NCI-H69 (cell line): ENCODE results near the gene TBC1D12.
A peak's percentile ranks its signal among the peaks of the same experiment; 100 is the strongest.
"Not testable (repeated sequence)": the region's sequence is repeated elsewhere in the genome, so short reads cannot be mapped to it uniquely, and the experiment has no call there.

ENCODE experiments used
- DNase-seq: peaks from one replicate; lab custom pipeline; 2025; lab: John Stamatoyannopoulos, UW

Gene TBC1D12

DNA sequence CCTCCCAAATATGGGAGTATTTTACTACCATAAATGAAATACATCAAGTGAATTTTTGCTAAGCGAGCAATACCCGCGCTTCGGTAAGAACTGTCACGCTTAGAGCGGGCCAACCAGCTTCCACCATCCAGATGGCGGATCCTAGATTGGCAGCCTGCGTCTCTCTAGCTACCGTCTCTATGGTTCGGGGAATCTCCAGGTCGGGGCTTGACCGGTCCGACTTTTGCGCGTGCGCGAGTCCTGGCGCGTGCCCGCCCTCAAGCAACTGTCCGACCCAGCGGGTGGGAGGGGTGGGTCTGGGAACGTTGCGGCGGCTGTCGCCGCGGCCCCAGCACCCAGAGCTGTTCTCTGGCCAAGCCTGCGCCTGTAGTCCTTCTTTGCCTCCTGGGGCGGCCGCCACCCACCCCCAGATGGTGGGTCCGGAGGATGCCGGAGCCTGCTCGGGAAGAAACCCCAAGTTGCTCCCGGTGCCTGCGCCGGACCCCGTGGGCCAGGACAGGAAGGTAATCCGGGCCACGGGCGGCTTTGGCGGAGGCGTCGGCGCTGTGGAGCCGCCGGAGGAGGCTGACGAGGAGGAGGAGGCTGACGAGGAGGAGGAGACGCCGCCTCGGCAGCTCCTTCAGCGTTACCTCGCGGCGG is at the start of gene TBC1D12:
TSS of gene TBC1D12 (plus strand) at position 338 of the 639 bp plus-strand sequence. CDS start at position 411, 73 bp downstream.
- DNase-seq = peak; percentile 96

DNA sequence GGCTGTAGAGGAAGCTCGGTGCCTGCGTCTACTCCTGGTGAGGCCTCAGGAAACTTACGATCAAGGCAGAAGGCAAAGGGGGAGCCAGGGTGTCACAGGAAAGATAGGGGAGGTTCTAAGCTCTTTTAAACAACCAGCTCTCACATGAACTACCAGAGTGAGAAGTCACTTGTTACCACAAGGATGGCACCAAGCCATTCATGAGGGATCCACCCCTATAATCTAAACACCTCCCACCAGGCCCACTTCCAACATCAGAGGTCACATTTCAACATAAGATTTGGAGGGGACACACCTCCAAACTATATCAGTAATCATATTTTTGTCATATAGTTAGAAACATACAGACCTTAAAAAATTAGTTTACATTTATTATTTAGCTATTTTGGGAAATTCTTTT is 49.0 kb upstream of the TBC1D12 start:
- DNase-seq = no peak

DNA sequence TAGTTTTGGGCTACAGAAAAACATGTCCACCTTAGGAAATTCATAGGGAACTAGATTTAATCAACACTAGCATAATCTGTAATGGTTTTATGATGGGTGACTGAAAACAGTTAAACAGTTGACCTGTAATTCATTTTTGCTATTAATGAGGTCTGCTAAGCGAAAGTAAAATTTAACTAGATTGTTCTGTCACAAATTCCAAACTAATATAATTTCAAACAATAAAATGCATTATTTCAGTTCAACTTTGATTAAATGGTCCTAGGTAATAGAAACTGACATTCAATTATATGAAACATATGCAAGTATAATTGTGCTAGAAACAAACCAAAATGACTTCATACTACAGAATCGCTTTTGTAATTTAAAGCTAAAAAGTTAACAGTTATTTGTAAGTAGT is 46.5 kb upstream of the TBC1D12 start:
- DNase-seq = no peak

GRCh38 chr10:94357193-94357592 is 45.1 kb upstream of the TBC1D12 start:
- DNase-seq = no peak

- no peak for DNase-seq
Measured at GRCh38 chr10:94358480-94358879, 43.9 kb upstream of the TBC1D12 start.

- DNase-seq = no peak
Measured at GRCh38 chr10:94361171-94361794, 41.1 kb upstream of the TBC1D12 start.

GRCh38 chr10:94362360-94363250 is 39.7 kb upstream of the TBC1D12 start, which contains the start of gene NOC3L:
Gene NOC3L, minus strand, starts transcription at chr10:94362939. Its CDS starts 101 bp downstream, at chr10:94362838.
- DNase-seq = peak; percentile 94

DNA sequence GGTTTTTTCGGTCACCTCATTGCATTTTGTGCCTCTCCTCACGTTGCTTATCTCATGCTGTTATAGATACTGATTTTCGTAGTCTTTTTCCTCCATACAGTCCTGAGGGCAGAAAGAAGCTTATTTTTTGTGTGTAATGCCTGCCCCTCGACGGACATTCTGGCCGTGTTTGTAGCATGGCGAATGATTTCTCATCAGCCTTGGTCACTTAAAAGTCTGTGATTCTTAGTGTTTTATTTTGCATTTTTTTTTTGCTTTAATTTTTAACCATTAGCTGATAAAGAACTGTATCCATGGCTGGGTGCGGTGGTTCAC is 39.1 kb upstream of the TBC1D12 start:
- DNase-seq = no peak

GRCh38 chr10:94364482-94364881 is 37.9 kb upstream of the TBC1D12 start:
- DNase-seq = no peak

GRCh38 chr10:94366382-94366781 is 36.0 kb upstream of the TBC1D12 start:
- peak; percentile 0 for DNase-seq

DNA sequence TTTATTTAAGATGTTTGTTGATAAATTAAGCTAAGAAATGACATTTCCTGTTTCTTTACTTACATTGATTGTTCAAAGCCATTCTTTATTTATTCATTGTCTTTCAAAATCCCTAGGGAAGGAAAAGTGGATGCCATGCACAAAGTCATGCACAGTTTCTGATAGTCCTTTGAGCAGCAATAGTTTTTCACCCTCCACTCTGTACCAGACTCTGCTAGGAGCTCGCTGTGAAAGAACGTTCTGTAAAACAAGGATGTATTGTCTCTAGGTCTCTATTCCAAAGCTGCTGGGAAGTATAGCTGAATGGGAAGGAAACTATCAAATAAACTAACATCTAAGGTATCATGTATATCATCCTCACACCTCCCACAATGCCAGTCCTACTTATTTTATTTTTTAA is 31.8 kb upstream of the TBC1D12 start:
- DNase-seq = no peak

- no peak for DNase-seq
Measured at GRCh38 chr10:94375374-94375773, 27.0 kb upstream of the TBC1D12 start.

GRCh38 chr10:94376865-94377264 is 25.5 kb upstream of the TBC1D12 start:
- peak; percentile 9 for DNase-seq

DNA sequence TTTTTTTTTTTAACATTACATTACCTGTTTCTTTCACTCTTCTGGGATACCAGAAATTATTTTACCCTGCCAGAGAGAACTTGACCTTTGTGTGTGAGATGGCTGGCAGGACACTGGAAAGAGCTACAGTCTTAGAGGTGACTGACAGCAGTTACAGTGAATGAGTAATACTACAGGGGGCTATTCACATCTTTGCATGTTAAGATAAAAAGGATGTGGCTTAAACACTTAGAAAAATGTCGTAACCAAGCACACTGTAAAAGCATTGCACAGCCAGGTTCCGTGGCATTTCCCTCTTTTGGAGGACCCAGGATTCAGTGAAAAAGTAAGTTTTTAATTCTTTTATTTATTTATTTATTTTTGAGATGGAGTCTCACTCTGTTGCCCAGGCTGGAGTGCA is 18.8 kb upstream of the TBC1D12 start:
- no peak for DNase-seq

DNA sequence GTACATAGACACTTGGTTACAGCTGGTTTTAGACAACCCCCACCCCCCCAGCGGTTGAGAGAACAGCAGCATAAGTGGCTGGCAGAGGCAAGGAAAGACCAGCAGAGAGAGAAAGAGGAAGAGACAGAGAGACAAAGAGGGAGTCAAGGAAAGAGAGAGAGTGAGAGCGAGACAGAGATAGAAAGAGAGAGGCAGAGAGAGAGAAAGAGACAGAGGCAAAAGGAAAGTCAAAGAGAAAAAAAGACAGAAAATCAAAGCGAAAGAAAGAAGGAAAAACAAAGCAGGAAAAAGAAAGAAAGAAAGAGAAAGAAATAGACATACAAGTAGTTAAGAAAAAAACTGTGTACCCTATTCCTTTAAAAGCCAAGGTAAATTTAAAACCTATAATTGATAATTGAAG is 16.6 kb upstream of the TBC1D12 start:
- not testable (repeated sequence) for DNase-seq

GRCh38 chr10:94392117-94392516 is 10.2 kb upstream of the TBC1D12 start:
- not testable (repeated sequence) for DNase-seq

DNA sequence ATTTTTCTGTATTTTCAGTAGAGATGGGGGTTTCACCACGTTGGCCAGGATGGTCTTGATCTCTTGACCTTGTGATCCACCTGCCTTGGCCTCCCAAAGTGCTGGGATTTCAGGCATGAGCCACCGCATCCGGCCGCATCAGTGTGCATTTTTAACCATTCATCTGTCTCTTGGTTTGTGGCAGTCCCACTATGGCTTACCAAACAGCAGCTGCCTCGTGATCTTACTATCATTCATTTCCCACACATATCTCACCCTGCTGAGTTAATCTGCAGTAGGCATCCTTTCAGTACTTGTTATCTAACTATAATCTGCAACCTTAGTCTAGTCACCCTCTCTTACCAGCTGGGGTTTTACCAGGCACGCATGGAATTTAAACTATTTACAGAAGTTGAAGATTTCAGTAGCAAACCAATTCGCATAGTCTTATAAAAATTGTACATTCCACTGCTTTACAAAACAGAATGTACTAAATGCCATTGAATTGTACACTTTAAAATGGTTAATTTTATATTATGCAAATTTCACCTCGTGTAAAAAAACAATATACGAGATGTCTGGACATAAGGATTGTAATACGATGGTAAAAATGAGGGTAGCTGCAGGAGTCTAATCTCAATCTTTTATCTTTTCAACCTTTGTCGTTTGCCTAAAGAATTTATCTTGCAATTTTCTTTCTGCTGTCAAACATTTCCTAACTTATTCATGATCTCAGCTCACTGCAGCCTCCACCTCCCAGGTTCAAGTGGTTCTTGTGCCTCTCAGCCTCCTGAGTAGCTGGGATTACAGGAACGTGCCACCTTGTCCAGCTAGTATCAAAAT is 4.6 kb upstream of the TBC1D12 start:
- no peak for DNase-seq

DNA sequence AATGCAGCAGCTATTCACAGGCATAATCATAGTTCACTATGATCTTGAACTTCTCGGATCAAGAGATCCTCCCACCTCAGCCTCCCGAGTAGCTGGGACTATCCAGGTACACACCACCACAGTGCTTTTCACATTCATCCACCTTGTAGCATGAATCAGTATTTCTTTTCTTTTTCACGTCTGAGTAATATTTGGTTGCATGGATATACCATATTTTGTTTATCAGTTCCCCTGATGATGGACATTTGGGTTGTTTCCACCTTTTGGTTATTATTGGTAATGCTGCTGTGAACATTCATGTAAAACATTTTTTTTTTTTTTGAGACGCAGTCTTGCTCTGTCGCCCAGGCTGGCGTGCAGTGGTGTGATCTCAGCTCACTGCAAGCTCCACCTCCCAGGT is 3.6 kb upstream of the TBC1D12 start:
- no peak for DNase-seq

GRCh38 chr10:94402843-94403379 is 570 bp downstream of the TBC1D12 start:
- peak; percentile 59 for DNase-seq

DNA sequence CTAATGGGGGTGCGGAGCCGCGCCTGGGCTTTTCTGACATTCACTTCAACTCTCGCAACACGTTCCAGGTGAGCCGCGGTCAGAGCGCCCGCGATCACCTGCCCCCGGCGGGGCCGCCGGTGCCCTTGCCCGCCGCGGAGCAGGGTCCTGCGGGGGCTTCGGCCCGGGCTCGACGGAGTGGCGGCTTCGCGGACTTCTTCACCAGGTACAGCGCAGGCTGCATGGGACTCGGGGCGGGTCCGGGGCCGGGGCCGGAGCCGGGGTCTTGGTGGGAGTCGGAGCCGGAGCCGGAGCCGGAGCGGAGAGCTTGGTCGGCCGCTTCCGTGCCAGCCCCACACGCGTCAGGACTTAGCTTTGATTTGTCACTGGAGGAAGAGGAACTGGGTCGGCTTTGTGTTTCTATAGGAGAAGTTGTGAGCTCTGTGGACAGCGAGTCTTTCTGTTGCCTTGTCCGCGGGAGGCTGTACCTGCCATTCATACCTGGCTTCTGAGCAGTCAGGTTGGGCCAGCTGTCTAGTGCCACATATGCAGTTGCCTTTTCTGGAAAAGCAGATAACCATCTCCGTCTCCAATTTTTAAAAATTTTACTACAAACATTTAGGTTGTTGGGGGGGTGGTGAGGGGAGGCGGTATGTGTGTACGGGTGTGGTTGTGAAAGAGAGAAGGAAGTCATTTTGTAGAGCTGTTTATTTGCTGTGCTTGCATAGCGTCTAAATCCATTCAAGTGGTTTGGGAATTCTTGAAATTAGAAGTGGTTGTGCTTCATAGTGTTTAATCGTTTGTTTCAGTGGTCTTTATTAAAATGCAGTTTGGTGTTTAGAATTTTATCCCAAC is 1.3 kb downstream of the TBC1D12 start:
- peak; percentile 75 for DNase-seq

- DNase-seq = no peak
Measured at GRCh38 chr10:94405406-94405805, 3.1 kb downstream of the TBC1D12 start.
